NCI-H2196 treated with DMSO at 0.1 percent for 48 hours (cell line): ENCODE data around the gene SLC25A47.
"Not testable (repeated sequence)": the region's sequence is repeated elsewhere in the genome, so short reads cannot be mapped to it uniquely, and the experiment has no call there.

Source experiments
- DNase-seq: peaks from one replicate; lab custom pipeline; 2025; ENCODE audit not compliant: unreplicated experiment; lab: John Stamatoyannopoulos, UW

The SLC25A47 gene

GRCh38 chr14:100342826-100343225, 19.7 kb downstream of the SLC25A47 start:
- DNase-seq, result not testable (repeated sequence)

- not testable (repeated sequence) for DNase-seq
Observed at GRCh38 chr14:100344657-100345056, 21.5 kb downstream of the SLC25A47 start.

GRCh38 chr14:100345711-100346110, 22.6 kb downstream of the SLC25A47 start:
- no peak for DNase-seq

GRCh38 chr14:100346306-100347091, 23.4 kb downstream of the SLC25A47 start:
- no peak for DNase-seq

- no peak for DNase-seq
Observed at GRCh38 chr14:100348253-100348729, 25.2 kb downstream of the SLC25A47 start.

GRCh38 chr14:100348784-100349685, 25.9 kb downstream of the SLC25A47 start:
- DNase-seq, result no peak

- DNase-seq, result no peak
Observed at GRCh38 chr14:100350276-100350926, 27.3 kb downstream of the SLC25A47 start.

GRCh38 chr14:100350986-100351385, 27.8 kb downstream of the SLC25A47 start:
- DNase-seq, result no peak

GRCh38 chr14:100358396-100358795, 35.3 kb downstream of the SLC25A47 start:
- no peak for DNase-seq

- no peak for DNase-seq
Observed at GRCh38 chr14:100359111-100359510, 36.0 kb downstream of the SLC25A47 start.

GRCh38 chr14:100359881-100360280, 36.7 kb downstream of the SLC25A47 start:
- no peak for DNase-seq

- DNase-seq, result no peak
Observed at GRCh38 chr14:100361626-100362025, 38.5 kb downstream of the SLC25A47 start.

- no peak for DNase-seq
Observed at GRCh38 chr14:100362311-100362927, 39.3 kb downstream of the SLC25A47 start.

- no peak for DNase-seq
Observed at GRCh38 chr14:100363053-100363452, 39.9 kb downstream of the SLC25A47 start.

- no peak for DNase-seq
Observed at GRCh38 chr14:100364403-100364802, 41.3 kb downstream of the SLC25A47 start.

GRCh38 chr14:100365741-100366140, 42.6 kb downstream of the SLC25A47 start:
- no peak for DNase-seq

GRCh38 chr14:100369019-100369418, 45.9 kb downstream of the SLC25A47 start:
- no peak for DNase-seq

GRCh38 chr14:100370003-100370402, 46.9 kb downstream of the SLC25A47 start:
- DNase-seq, result no peak

GRCh38 chr14:100371773-100372172, 48.6 kb downstream of the SLC25A47 start:
- DNase-seq, result no peak

- DNase-seq, result no peak
Observed at GRCh38 chr14:100372357-100373048, 49.4 kb downstream of the SLC25A47 start.
